ENCODE measurements around the gene GEMIN7.

The GEMIN7 gene

GRCh38 chr19:45061965-45062364, 17.1 kb upstream of the GEMIN7 start:
- no peak for DNase-seq (ENCODE audit: low read depth)

- no peak for DNase-seq (ENCODE audit: low read depth)
Measured at GRCh38 chr19:45063851-45064801, 14.9 kb upstream of the GEMIN7 start.

GRCh38 chr19:45066921-45067661, 12.0 kb upstream of the GEMIN7 start:
- DNase-seq (ENCODE audit: low read depth), result no peak

- no peak for DNase-seq (ENCODE audit: low read depth)
Measured at GRCh38 chr19:45068041-45068440, 11.0 kb upstream of the GEMIN7 start.

- DNase-seq (ENCODE audit: low read depth), result no peak
Measured at GRCh38 chr19:45069056-45069455, 10.0 kb upstream of the GEMIN7 start.

GRCh38 chr19:45070214-45070613, 8.8 kb upstream of the GEMIN7 start:
- no peak for DNase-seq (ENCODE audit: low read depth)

GRCh38 chr19:45070861-45071544, 8.1 kb upstream of the GEMIN7 start:
- no peak for DNase-seq (ENCODE audit: low read depth)

GRCh38 chr19:45071545-45071938, 7.5 kb upstream of the GEMIN7 start:
- no peak for DNase-seq (ENCODE audit: low read depth)

GRCh38 chr19:45071969-45072790, 6.9 kb upstream of the GEMIN7 start:
- DNase-seq (ENCODE audit: low read depth), result no peak

GRCh38 chr19:45074744-45075300, 4.2 kb upstream of the GEMIN7 start:
- no peak for DNase-seq (ENCODE audit: low read depth)

GRCh38 chr19:45075301-45076028, 3.6 kb upstream of the GEMIN7 start:
- DNase-seq (ENCODE audit: low read depth), result no peak

- peak; percentile 57 for DNase-seq (ENCODE audit: low read depth)
Measured at GRCh38 chr19:45076029-45076850, 2.8 kb upstream of the GEMIN7 start, which contains the start of gene ZNF296. TSS of gene ZNF296 (minus strand) at chr19:45076478. CDS start at chr19:45076373, 105 bp downstream.

GRCh38 chr19:45076851-45077730, 2.0 kb upstream of the GEMIN7 start:
- no peak for DNase-seq (ENCODE audit: low read depth)

GRCh38 chr19:45078390-45079062, 534 bp upstream of the GEMIN7 start:
- no peak for DNase-seq (ENCODE audit: low read depth)

- no peak for DNase-seq (ENCODE audit: low read depth)
Measured at GRCh38 chr19:45079911-45080370, 881 bp downstream of the GEMIN7 start.

GRCh38 chr19:45082170-45082569, 3.1 kb downstream of the GEMIN7 start:
- DNase-seq (ENCODE audit: low read depth), result no peak

- no peak for DNase-seq (ENCODE audit: low read depth)
Measured at GRCh38 chr19:45086480-45086879, 7.4 kb downstream of the GEMIN7 start.

- no peak for DNase-seq (ENCODE audit: low read depth)
Measured at GRCh38 chr19:45087531-45087930, 8.5 kb downstream of the GEMIN7 start.

Data from T follicular helper cell (primary cell).